K562 (cell line): ENCODE measurements around the gene ELF3. TPM values are rescaled to one million over a fixed set of nuclear protein-coding genes. Genes with fewer than 3 reads are reported as not detected.
A peak's percentile ranks its signal among the peaks of the same experiment; 100 is the strongest.

Experiments used
- CEBPG ChIP-seq, 3 experiments: fragments of 200-800 bp in 1 of 3; sonication (Bioruptor generic) in 1 of 3; sonication (generic) in 1 of 3; formaldehyde crosslinking in 1 of 3; IDR thresholded peaks in 2 of 3; conservative IDR thresholded peaks in 1 of 3; 2 replicates each; pipeline versions ENCODE4 v1.6.1 to v1.8.0; 2016 to 2022; ENCODE audit warnings: missing compliant biosample characterization in 2 of 3, missing genetic modification characterization in 2 of 3, mild to moderate bottlenecking in 1 of 3, missing genetic modification reagents in 1 of 3
- CREBBP ChIP-seq: IDR thresholded peaks from one replicate; pipeline ENCODE4 v1.6.1; 2012; ENCODE audit warnings: low read depth, mild to moderate bottlenecking, control low read depth, inconsistent platforms, low read length
- JUND ChIP-seq, 2 experiments: IDR thresholded peaks; 2 replicates in 1 of 2; 3 replicates in 1 of 2; pipeline ENCODE4 v1.6.1; 2011; ENCODE audit warnings: borderline replicate concordance in 2 of 2, low read depth in 2 of 2, low read length in 2 of 2, improper control_type of control experiment in 1 of 2, missing biosample characterization in 1 of 2, missing genetic modification characterization in 1 of 2, missing genetic modification reagents in 1 of 2
- KLF6 ChIP-seq: fragments of 250-450 bp; sonication (Bioruptor Pico); IDR thresholded peaks from 2 replicates; pipeline ENCODE4 v1.4.0; 2020; ENCODE audit warnings: mild to moderate bottlenecking, moderate library complexity, borderline replicate concordance
- NCOA2 ChIP-seq, 2 experiments: fragments of 450-650 bp; IDR thresholded peaks; 2 replicates each; pipeline ENCODE4 v1.6.1; 2018; ENCODE audit warnings: mild to moderate bottlenecking in 2 of 2, moderate library complexity in 1 of 2; ENCODE audit not compliant: partially characterized antibody in 2 of 2
- NR2F6 ChIP-seq: fragments of 450-650 bp; formaldehyde crosslinking; IDR thresholded peaks from 2 replicates; pipeline ENCODE4 v1.4.0; 2020; ENCODE audit warnings: mild to moderate bottlenecking
- ZEB2 ChIP-seq: fragments of 450-650 bp; IDR thresholded peaks from 2 replicates; pipeline ENCODE4 v1.6.1; 2016
- ZKSCAN1 ChIP-seq: fragments of 150-350 bp; IDR thresholded peaks from 2 replicates; pipeline ENCODE4 v1.6.1; 2016; ENCODE audit warnings: low read depth, low read length
- ZNF232 ChIP-seq: sonication (generic); formaldehyde crosslinking; IDR thresholded peaks from 2 replicates; pipeline ENCODE4 v1.8.0; 2022; ENCODE audit warnings: mild to moderate bottlenecking, missing genetic modification reagents
- polyA plus RNA-seq, 8 experiments: library from polyadenylated mRNA; depleted of rRNA in 4 of 8; stranded (reverse) in 5 of 8; unstranded in 3 of 8; fragments of >200 nt; fragmentation: Nextera tagmentation in 2 of 8; fragmentation: Illumina TruSeq in 1 of 8; extraction: Ambion mirVana in 2 of 8; extraction: Trizol in 1 of 8; gene quantifications; 2 replicates each; pipeline versions ENCODE4 v1.2.1 to v1.2.3, GENCODE V29; 2011 to 2014; ENCODE audit warnings: inconsistent platforms in 1 of 8, missing spikeins in 1 of 8
- total RNA-seq, 7 experiments: library from RNA; depleted of rRNA in 6 of 7; stranded (reverse); fragments of >200 nt in 6 of 7; fragmentation: Illumina TruSeq in 2 of 7; extraction: Trizol in 2 of 7; gene quantifications; 2 replicates each; pipeline versions ENCODE4 v1.2.1 to v1.2.3, GENCODE V29; 2011 to 2021; ENCODE audit warnings: low replicate concordance in 1 of 7
- TF ChIP-seq, protein P1 (sequence below): fragments of 250-450 bp; sonication (Bioruptor Pico); IDR thresholded peaks from 2 replicates; pipeline ENCODE4 v1.8.0; 2022; ENCODE audit warnings: inconsistent platforms
- TF ChIP-seq, protein P2 (sequence below): sonication (generic); formaldehyde crosslinking; IDR thresholded peaks from 2 replicates; pipeline ENCODE4 v1.8.0; 2022; ENCODE audit warnings: mild to moderate bottlenecking, missing genetic modification reagents, borderline replicate concordance
- TF ChIP-seq, protein P3 (sequence below): fragments of 450-650 bp; formaldehyde crosslinking; IDR thresholded peaks from 2 replicates; pipeline ENCODE4 v1.4.0; 2022; ENCODE audit warnings: missing genetic modification characterization
- TF ChIP-seq, protein P4 (sequence below): fragments of 450-650 bp; formaldehyde crosslinking; IDR thresholded peaks from 2 replicates; pipeline ENCODE4 v1.4.0; 2020; ENCODE audit warnings: mild to moderate bottlenecking, mixed read lengths

ELF3 gene
- total and polyA plus RNA-seq, 9 of the 15 experiments (the other 6 are each of a cell fraction or from before 2014, with no cell fraction given): 0.03 to 1.2 (median 0.07) TPM; not detected in 4

DNA sequence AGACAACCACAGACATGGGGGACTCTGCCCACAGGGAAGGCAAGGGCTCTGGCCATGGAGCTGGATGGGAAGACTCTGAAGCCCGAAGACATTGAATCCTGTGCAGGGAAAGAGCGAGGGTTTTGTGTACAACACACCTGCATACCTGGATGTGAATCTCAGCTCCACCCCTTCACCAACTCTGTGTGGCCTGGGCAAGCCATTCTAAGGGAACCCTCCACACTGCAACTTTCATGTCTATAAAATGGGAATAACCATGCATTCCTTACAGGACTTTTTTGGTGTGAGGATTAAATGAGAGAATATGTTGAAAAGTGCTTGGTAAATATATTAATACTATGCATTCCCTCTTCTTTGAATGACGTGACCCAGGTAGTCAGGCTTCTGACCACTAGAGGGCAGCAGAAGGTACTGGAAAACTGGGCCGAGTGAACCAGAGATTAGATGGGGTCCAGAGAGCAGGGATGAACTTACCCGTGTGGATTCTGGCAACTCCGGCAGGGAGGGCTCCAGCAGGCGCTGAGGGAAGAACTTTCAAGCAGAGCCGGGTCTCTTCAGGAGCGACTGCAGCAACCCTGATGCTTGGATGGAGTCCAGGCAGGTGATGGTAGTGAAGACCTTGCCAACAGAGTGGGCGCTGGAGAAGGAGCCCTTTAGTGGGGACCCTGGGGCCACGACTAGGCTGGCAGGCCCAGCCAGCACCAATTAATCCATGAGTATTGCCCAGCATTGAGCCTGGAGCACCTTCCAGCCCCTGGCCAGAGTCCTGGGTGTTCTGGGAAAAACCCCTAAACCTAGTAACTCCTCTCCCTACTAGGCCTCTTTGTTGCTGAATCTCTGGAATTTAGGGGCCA is 834 bp upstream of the ELF3 start (continued):
- TF ChIP-seq, protein P1, sequence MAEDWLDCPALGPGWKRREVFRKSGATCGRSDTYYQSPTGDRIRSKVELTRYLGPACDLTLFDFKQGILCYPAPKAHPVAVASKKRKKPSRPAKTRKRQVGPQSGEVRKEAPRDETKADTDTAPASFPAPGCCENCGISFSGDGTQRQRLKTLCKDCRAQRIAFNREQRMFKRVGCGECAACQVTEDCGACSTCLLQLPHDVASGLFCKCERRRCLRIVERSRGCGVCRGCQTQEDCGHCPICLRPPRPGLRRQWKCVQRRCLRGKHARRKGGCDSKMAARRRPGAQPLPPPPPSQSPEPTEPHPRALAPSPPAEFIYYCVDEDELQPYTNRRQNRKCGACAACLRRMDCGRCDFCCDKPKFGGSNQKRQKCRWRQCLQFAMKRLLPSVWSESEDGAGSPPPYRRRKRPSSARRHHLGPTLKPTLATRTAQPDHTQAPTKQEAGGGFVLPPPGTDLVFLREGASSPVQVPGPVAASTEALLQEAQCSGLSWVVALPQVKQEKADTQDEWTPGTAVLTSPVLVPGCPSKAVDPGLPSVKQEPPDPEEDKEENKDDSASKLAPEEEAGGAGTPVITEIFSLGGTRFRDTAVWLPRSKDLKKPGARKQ (CRISPR knock-in tag): no peak
- TF ChIP-seq CEBPG (CRISPR knock-in tag; IDR thresholded peaks at IDR 0.05) (no peak), CEBPG (tag; conservative IDR thresholded peaks at IDR 0.05 in 1 of 2, IDR thresholded peaks at IDR 0.05 in 1 of 2) (no peak), ZKSCAN1 (no peak), JUND (IDR thresholded peaks at IDR 0.05; ENCODE audit: borderline replicate concordance, low read depth, low read length) (peak; percentile 78), JUND (tag; IDR thresholded peaks at IDR 0.05; ENCODE audit: borderline replicate concordance, low read depth, low read length) (peak; percentile 76; the same call in 2 of the 3 replicates), ZEB2 (peak; percentile 60; the same call in 1 of the 2 replicates), CREBBP (no peak), KLF6 (CRISPR knock-in tag) (no peak), NCOA2 (IDR thresholded peaks at IDR 0.05; ENCODE audit: partially characterized antibody in 2 of 2) (no peak), ZNF232 (CRISPR knock-in tag) (no peak), NR2F6 (no peak)
- TF ChIP-seq, protein P2, sequence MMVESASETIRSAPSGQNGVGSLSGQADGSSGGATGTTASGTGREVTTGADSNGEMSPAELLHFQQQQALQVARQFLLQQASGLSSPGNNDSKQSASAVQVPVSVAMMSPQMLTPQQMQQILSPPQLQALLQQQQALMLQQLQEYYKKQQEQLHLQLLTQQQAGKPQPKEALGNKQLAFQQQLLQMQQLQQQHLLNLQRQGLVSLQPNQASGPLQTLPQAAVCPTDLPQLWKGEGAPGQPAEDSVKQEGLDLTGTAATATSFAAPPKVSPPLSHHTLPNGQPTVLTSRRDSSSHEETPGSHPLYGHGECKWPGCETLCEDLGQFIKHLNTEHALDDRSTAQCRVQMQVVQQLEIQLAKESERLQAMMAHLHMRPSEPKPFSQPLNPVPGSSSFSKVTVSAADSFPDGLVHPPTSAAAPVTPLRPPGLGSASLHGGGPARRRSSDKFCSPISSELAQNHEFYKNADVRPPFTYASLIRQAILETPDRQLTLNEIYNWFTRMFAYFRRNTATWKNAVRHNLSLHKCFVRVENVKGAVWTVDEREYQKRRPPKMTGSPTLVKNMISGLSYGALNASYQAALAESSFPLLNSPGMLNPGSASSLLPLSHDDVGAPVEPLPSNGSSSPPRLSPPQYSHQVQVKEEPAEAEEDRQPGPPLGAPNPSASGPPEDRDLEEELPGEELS: no peak
- TF ChIP-seq, protein P3, sequence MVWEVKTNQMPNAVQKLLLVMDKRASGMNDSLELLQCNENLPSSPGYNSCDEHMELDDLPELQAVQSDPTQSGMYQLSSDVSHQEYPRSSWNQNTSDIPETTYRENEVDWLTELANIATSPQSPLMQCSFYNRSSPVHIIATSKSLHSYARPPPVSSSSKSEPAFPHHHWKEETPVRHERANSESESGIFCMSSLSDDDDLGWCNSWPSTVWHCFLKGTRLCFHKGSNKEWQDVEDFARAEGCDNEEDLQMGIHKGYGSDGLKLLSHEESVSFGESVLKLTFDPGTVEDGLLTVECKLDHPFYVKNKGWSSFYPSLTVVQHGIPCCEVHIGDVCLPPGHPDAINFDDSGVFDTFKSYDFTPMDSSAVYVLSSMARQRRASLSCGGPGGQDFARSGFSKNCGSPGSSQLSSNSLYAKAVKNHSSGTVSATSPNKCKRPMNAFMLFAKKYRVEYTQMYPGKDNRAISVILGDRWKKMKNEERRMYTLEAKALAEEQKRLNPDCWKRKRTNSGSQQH (CRISPR knock-in tag): no peak
- TF ChIP-seq, protein P4, sequence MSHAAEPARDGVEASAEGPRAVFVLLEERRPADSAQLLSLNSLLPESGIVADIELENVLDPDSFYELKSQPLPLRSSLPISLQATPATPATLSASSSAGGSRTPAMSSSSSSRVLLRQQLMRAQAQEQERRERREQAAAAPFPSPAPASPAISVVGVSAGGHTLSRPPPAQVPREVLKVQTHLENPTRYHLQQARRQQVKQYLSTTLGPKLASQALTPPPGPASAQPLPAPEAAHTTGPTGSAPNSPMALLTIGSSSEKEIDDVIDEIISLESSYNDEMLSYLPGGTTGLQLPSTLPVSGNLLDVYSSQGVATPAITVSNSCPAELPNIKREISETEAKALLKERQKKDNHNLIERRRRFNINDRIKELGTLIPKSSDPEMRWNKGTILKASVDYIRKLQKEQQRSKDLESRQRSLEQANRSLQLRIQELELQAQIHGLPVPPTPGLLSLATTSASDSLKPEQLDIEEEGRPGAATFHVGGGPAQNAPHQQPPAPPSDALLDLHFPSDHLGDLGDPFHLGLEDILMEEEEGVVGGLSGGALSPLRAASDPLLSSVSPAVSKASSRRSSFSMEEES: no peak
